IMR-90 (cell line): Measurements from ENCODE around the gene PCIF1.

Source experiments
- CEBPB ChIP-seq: IDR thresholded peaks from 2 replicates; pipeline ENCODE4 v1.6.1; 2012; ENCODE audit warnings: low read depth, low read length, improper control_type of control experiment
- CHD1 ChIP-seq: IDR thresholded peaks from 2 replicates; pipeline ENCODE4 v1.6.1; 2012; ENCODE audit warnings: low read depth, low read length, improper control_type of control experiment
- CTCF ChIP-seq: conservative IDR thresholded peaks from 2 replicates; pipeline ENCODE4 v1.5.1; 2012; ENCODE audit warnings: mild to moderate bottlenecking, low read depth, low read length, improper control_type of control experiment
- FOS ChIP-seq: fragments of 150-350 bp; IDR thresholded peaks from 2 replicates; pipeline ENCODE4 v1.6.1; 2016; ENCODE audit warnings: low read depth, low read length
- MAFK ChIP-seq: IDR thresholded peaks from 2 replicates; pipeline ENCODE4 v1.6.1; 2012; ENCODE audit warnings: low read depth, low read length, improper control_type of control experiment
- MXI1 ChIP-seq: IDR thresholded peaks from 2 replicates; pipeline ENCODE4 v1.6.1; 2012; ENCODE audit warnings: low read depth, mild to moderate bottlenecking, low read length, moderate library complexity, borderline replicate concordance
- NFE2L2 ChIP-seq: fragments of 150-350 bp; IDR thresholded peaks from 2 replicates; pipeline ENCODE4 v1.6.1; 2016; ENCODE audit warnings: low read depth, mild to moderate bottlenecking, low read length
- POLR2A ChIP-seq: IDR thresholded peaks from 2 replicates; pipeline ENCODE4 v1.6.1; 2012; ENCODE audit warnings: mild to moderate bottlenecking, low read depth, low read length
- RAD21 ChIP-seq: IDR thresholded peaks from 2 replicates; pipeline ENCODE4 v1.6.1; 2012; ENCODE audit warnings: low read length, improper control_type of control experiment
- RFX5 ChIP-seq: IDR thresholded peaks from 2 replicates; pipeline ENCODE4 v1.8.0; 2012; ENCODE audit warnings: low read depth, mild to moderate bottlenecking, low read length, moderate library complexity

GRCh38 chr20:45940053-45940452 is 5.6 kb downstream of the PCIF1 start:
- no peak for TF ChIP-seq MAFK
- TF ChIP-seq CTCF = no peak
- TF ChIP-seq POLR2A = no peak
- TF ChIP-seq RAD21 = no peak
- TF ChIP-seq NFE2L2 = no peak
- TF ChIP-seq CEBPB = no peak
- no peak for TF ChIP-seq MXI1
- no peak for TF ChIP-seq FOS
- no peak for TF ChIP-seq RFX5
- no peak for TF ChIP-seq CHD1
